ENCODE measurements around the gene DLX4. TPM values are rescaled to one million over a fixed set of nuclear protein-coding genes. Genes with fewer than 3 reads are reported as not detected.

Gene DLX4
- total and polyA plus RNA-seq, 2 donors (not counting 3 experiments of a cell fraction or from before 2014, with no cell fraction given): not detected

GRCh38 chr17:49958723-49959122, 10.3 kb upstream of the DLX4 start:
- intact Hi-C loops (cut with micrococcal nuclease): no loop called here
- H3K4me1 ChIP-seq (ENCODE audit: control insufficient read depth, extremely low read depth, insufficient read depth, low read length): no peaks in the 10 kb centered on the region
- TF ChIP-seq POLR2A (IDR thresholded peaks at IDR 0.05; ENCODE audit: low read depth, low read length) (no peak), POLR2AphosphoS5 (IDR thresholded peaks at IDR 0.05; ENCODE audit: insufficient read depth, low read depth, low read length) (no peak), JUN (IDR thresholded peaks at IDR 0.05; ENCODE audit: borderline replicate concordance, insufficient read depth, insufficient read length, low read depth) (no peak), GATA2 (IDR thresholded peaks at IDR 0.05; ENCODE audit: insufficient read depth, insufficient read length, low read depth, low read length) (no peak), FOS (IDR thresholded peaks at IDR 0.05; ENCODE audit: borderline replicate concordance, insufficient read depth, low read length) (no peak), EZH2 (IDR thresholded peaks at IDR 0.05; ENCODE audit: borderline replicate concordance, low read depth, low read length, severe bottlenecking) (no peak), MAX (IDR thresholded peaks at IDR 0.05; ENCODE audit: insufficient read depth, insufficient read length) (no peak), CTCF (IDR thresholded peaks at IDR 0.05; ENCODE audit: extremely low read depth in 1 of 2, insufficient read depth in 1 of 2, low read depth in 1 of 2, low read length in 2 of 2) (no peak), MYC (IDR thresholded peaks at IDR 0.05; ENCODE audit: low read depth, low read length) (no peak)
- FAIRE-seq (no peak), DNase-seq (ENCODE audit: low read depth, low spot score) (no peak)
- no peak overlapping the region for H2AFZ ChIP-seq (ENCODE audit: low read depth, low read length)
- H3K36me3 ChIP-seq (ENCODE audit: control insufficient read depth in 2 of 2, extremely low read depth in 1 of 2, insufficient read depth in 2 of 2, low read length in 2 of 2): no peaks in the 10 kb centered on the region
- no peaks in the 10 kb centered on the region for H4K20me1 ChIP-seq (replicated peaks; ENCODE audit: control insufficient read depth, extremely low read depth, insufficient read depth, low read length)
- BruUV-seq (replicated peaks): no TSS peak
- no peak overlapping the region for H3K4me2 ChIP-seq (ENCODE audit: insufficient read depth, low read length)
- H3K9me3 ChIP-seq (replicated peaks; ENCODE audit: control insufficient read depth, insufficient read depth, low read length): no peaks in the 10 kb centered on the region
- H3K4me3 ChIP-seq (replicated peaks in 1 of 3; ENCODE audit: insufficient read depth in 1 of 3, low read depth in 1 of 3, low read length in 3 of 3): no peak overlapping the region
- H3K79me2 ChIP-seq (ENCODE audit: control insufficient read depth, insufficient read depth, low read length): no peaks in the 10 kb centered on the region
- H3K27me3 ChIP-seq (ENCODE audit: control insufficient read depth in 2 of 2, insufficient read depth in 2 of 2, low read length in 2 of 2): peaks cover 18 to 27% of the 10 kb centered on the region in 2 experiments
- no peak overlapping the region for H3K27ac ChIP-seq (ENCODE audit: insufficient read depth, low read depth, low read length)
- dilution Hi-C loops (cut with MboI; ENCODE audit: extremely low pct_ligation_motif_present, low sequenced_read_pairs): no loop called here
- no peak overlapping the region for H3K9ac ChIP-seq (replicated peaks; ENCODE audit: extremely low read depth, insufficient read depth, low read length)
- POLR2A ChIA-PET: no interaction called here
- no peaks in the 10 kb centered on the region for H3K9me1 ChIP-seq (replicated peaks; ENCODE audit: control insufficient read depth, extremely low read depth, insufficient read depth, low read length)
- CTCF ChIA-PET: interaction anchor here (1.0 kb wide), 1 partner anchor 136 kb away, joined by 3 read pairs; no protein-coding TSS in a partner anchor

Data from endothelial cell of umbilical vein (primary cell).